ENCODE results near the gene ADPRS.

The ADPRS gene

GRCh38 chr1:36109041-36109679 is 20.5 kb downstream of the ADPRS start:
- DNase-seq, result peak; percentile 33

GRCh38 chr1:36111151-36111550 is 22.5 kb downstream of the ADPRS start:
- no peak for DNase-seq

- no peak for DNase-seq
Observed at GRCh38 chr1:36112823-36113222, 24.1 kb downstream of the ADPRS start.

- DNase-seq, result no peak
Observed at GRCh38 chr1:36114371-36114770, 25.7 kb downstream of the ADPRS start.

GRCh38 chr1:36115200-36115669 is 26.5 kb downstream of the ADPRS start:
- no peak for DNase-seq

- DNase-seq, result no peak
Observed at GRCh38 chr1:36115931-36116330, 27.2 kb downstream of the ADPRS start.

GRCh38 chr1:36116901-36117300 is 28.2 kb downstream of the ADPRS start:
- DNase-seq, result no peak

GRCh38 chr1:36118447-36119204 is 29.9 kb downstream of the ADPRS start:
- no peak for DNase-seq

- DNase-seq, result no peak
Observed at GRCh38 chr1:36119456-36119855, 30.8 kb downstream of the ADPRS start.

GRCh38 chr1:36122062-36123030 is 33.7 kb downstream of the ADPRS start:
- DNase-seq, result no peak

- DNase-seq, result no peak
Observed at GRCh38 chr1:36123356-36123755, 34.7 kb downstream of the ADPRS start.

GRCh38 chr1:36124404-36125128 is 35.9 kb downstream of the ADPRS start:
- no peak for DNase-seq

- peak; percentile 42 for DNase-seq
Observed at GRCh38 chr1:36125129-36125991, 36.7 kb downstream of the ADPRS start, which contains the start of gene COL8A2. COL8A2 (minus strand) TSS chr1:36125222; CDS start chr1:36100242, 24,980 bp downstream.

- DNase-seq, result peak; percentile 28
Observed at GRCh38 chr1:36126005-36126716, 37.5 kb downstream of the ADPRS start.

- no peak for DNase-seq
Observed at GRCh38 chr1:36126797-36127500, 38.3 kb downstream of the ADPRS start.

GRCh38 chr1:36128126-36128904 is 39.6 kb downstream of the ADPRS start:
- DNase-seq, result no peak

GRCh38 chr1:36128905-36129206 is 40.2 kb downstream of the ADPRS start:
- no peak for DNase-seq

GRCh38 chr1:36132029-36132428 is 43.3 kb downstream of the ADPRS start:
- DNase-seq, result no peak

GRCh38 chr1:36133484-36133883 is 44.8 kb downstream of the ADPRS start:
- DNase-seq, result peak; percentile 48
